AG04450 (cell line): ENCODE results near the gene ATG7. TPM values are rescaled to one million over a fixed set of nuclear protein-coding genes. Genes with fewer than 3 reads are reported as not detected.

Source experiments
- CTCF ChIA-PET: fragments of 300-600, 350-600 bp; formaldehyde crosslinking; extraction: SDS; loops from one replicate; lab custom pipeline; 2022; ENCODE audit warnings: antibody characterized with exemption, inconsistent platforms; lab: Charles Lee
- POLR2A ChIA-PET: fragments of 350-600 bp; formaldehyde crosslinking; extraction: SDS; loops from one replicate; lab custom pipeline; 2021; ENCODE audit warnings: antibody characterized with exemption, inconsistent platforms; lab: Yijun Ruan, JAX
- DNase-seq: peaks from one replicate; pipeline ENCODE4 v3.0.0-alpha.2; 2011; ENCODE audit warnings: low read depth, low spot score
- H3K27ac ChIP-seq: one replicate; pipeline ENCODE4 v1.5.1; 2012; ENCODE audit warnings: low read depth, low read length, control low read depth
- H3K27me3 ChIP-seq: one replicate; pipeline ENCODE4 v1.6.0; 2012; ENCODE audit warnings: low read length; ENCODE audit not compliant: control insufficient read depth, insufficient read depth
- H3K4me3 ChIP-seq: 2 replicates; pipeline ENCODE4 v1.5.1; 2011; ENCODE audit warnings: mild to moderate bottlenecking, low read depth, low read length, control low read depth
- H3K9me3 ChIP-seq: 2 replicates; pipeline ENCODE4 v1.5.1; 2012; ENCODE audit warnings: low read length; ENCODE audit not compliant: control insufficient read depth, insufficient read depth
- polyA plus RNA-seq: library from polyadenylated mRNA; depleted of rRNA; stranded (reverse); fragments of >200 nt; gene quantifications from 2 replicates; pipeline ENCODE4 v1.2.3, GENCODE V29; 2011
- TF ChIP-seq, protein P1 (sequence below): IDR thresholded peaks from 2 replicates; pipeline ENCODE4 v1.5.1; 2011; ENCODE audit warnings: low read depth, low read length, control low read depth, inconsistent platforms

Gene ATG7
- polyA plus RNA-seq, 1 experiment, result 51.7 TPM

DNA sequence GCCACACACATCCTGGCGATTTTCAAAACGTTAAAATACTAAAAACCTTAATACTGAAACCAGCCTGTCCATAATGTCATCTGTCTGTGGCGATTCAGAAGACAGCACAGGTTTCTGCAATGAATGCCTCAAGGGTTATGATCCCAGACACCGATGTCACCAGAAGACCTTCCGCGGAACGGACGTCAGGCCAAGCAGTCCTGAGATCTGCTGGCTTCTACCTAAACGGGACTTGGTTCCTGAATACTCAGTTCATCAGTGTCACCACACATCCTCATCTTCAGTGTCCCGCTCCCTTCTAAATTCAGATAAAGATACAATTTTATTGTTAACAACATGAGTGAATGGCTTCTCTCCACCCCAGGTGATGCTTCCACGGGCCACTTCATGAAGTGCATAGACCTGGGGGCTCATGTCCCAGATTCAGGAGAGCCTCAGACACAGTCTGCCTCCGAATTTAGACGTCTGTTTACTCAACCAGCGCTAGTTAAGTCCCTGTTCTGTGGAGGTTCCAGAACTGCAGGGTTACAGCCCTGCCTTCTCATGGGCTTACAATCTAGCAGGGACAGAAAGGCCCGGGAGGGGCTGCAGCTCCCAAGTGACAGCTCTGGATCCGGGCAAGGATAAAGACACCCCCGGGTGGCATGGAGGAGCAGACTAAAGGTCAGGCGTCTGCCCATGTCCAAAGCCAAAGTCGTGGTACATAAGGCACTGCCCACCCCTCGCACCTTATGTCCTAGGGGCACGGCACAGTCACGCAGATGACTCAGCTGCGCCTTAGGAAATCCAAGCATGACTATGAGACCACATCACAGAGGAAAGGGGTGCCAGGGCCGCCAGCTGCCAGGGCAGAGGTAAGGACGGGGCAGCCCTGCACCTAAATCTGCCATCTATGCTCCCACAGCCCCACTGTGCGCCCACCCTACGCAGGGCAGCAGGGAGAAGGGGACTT lies 295.6 kb downstream of the ATG7 start:
- POLR2A ChIA-PET, result interaction anchor here (0.7 to 2.5 kb wide), 8 partner anchors 10 to 1736 kb away, joined by 3 to 11 read pairs (median 6); partner anchors contain the start of gene VGLL4
- CTCF ChIA-PET, result interaction anchor here (0.7 to 0.8 kb wide), 2 partner anchors 76 to 83 kb away, joined by 3 to 4 read pairs; no protein-coding TSS in a partner anchor
- peak overlapping the region; percentile 58 for H3K4me3 ChIP-seq
- no peaks in the 10 kb centered on the region; the same call in 1 of the 2 replicates for H3K9me3 ChIP-seq
- peak overlapping the region; percentile 100 for H3K27ac ChIP-seq
- no peak for DNase-seq
- TF ChIP-seq, protein P1, sequence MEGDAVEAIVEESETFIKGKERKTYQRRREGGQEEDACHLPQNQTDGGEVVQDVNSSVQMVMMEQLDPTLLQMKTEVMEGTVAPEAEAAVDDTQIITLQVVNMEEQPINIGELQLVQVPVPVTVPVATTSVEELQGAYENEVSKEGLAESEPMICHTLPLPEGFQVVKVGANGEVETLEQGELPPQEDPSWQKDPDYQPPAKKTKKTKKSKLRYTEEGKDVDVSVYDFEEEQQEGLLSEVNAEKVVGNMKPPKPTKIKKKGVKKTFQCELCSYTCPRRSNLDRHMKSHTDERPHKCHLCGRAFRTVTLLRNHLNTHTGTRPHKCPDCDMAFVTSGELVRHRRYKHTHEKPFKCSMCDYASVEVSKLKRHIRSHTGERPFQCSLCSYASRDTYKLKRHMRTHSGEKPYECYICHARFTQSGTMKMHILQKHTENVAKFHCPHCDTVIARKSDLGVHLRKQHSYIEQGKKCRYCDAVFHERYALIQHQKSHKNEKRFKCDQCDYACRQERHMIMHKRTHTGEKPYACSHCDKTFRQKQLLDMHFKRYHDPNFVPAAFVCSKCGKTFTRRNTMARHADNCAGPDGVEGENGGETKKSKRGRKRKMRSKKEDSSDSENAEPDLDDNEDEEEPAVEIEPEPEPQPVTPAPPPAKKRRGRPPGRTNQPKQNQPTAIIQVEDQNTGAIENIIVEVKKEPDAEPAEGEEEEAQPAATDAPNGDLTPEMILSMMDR, result no peak
- H3K27me3 ChIP-seq, result no peaks in the 10 kb centered on the region

DNA sequence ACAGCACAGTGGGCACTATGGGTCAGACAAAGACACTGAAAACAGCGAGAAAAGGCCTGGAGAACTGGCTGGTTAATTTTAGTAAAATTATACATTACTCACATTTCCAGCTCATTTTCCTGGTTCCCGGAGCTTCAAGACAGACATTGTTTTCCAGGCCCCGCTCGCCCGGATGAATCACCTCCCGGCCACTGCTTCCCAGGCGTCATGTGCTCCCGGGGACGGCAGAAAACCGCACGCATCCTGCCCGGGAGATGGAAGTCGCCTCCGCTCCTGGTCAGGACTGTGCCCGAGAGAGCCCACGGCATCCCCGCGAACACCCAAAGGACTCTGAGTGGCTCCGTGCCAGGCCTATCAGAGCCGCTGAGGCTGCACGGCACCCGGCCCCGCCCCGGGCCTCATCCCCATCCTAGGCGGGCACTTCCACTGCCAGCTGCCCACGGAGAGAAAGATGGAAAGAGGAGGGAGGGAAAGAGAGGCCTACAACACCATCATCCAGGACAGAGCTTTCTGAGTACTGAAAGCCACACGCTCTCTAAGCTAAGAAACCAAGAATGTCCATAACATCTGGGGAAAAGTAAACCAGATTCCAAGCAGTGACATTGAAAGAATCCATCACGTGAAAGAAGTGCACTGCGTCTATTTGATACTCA lies 296.4 kb downstream of the ATG7 start:
- CTCF ChIA-PET, result interaction anchor here (0.7 to 0.8 kb wide), 2 partner anchors 76 to 83 kb away, joined by 3 to 4 read pairs; no protein-coding TSS in a partner anchor
- DNase-seq, result peak; percentile 75
- Histone ChIP-seq H3K9me3 (no peaks in the 10 kb centered on the region; the same call in 1 of the 2 replicates), H3K27me3 (no peaks in the 10 kb centered on the region), H3K27ac (peak overlapping the region; percentile 100), H3K4me3 (peak overlapping the region; percentile 58)
- POLR2A ChIA-PET, result interaction anchor here (0.7 to 2.5 kb wide), 8 partner anchors 11 to 1737 kb away, joined by 3 to 11 read pairs (median 6); partner anchors contain the start of gene VGLL4
- TF ChIP-seq, protein P1, result no peak

DNA sequence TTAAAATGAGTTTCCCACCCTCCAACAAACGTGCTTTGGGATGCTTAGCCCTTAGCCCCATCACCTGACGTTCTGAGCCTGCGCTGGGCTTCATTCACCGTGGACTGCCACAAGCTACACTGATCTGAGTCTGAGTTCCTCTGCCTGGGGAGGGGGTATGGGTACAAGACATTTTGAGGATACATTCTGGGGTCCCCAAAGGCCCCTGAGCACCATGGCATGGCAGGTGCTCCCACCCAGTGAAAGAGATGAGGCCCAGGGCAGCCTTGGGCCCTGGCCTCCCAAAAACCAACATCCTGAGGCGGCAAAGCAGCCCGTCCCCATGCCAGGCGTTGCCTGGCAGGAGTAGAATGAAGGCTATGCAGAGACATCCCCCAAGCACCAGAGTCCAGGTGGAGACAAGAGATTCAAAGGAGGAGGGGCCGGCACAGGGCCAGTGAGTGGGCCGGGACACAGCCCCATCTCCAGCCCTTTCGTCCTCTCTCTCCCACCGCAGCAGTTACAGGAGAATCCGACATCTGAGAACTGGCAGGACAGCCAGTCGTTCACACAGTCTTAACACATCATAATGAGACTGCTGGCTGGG lies 297.1 kb downstream of the ATG7 start:
- ChIA-PET POLR2A (interaction anchor here (1.2 to 2.5 kb wide), 7 partner anchors 12 to 190 kb away, joined by 3 to 11 read pairs (median 7); partner anchors contain the start of gene VGLL4), CTCF (interaction anchor here (0.6 to 1.8 kb wide), 2 partner anchors 12 to 190 kb away, joined by 3 to 4 read pairs; no protein-coding TSS in a partner anchor)
- DNase-seq, result no peak
- no peaks in the 10 kb centered on the region for H3K27me3 ChIP-seq
- peak overlapping the region; percentile 100 for H3K27ac ChIP-seq
- H3K9me3 ChIP-seq, result no peaks in the 10 kb centered on the region; the same call in 1 of the 2 replicates
- no peak overlapping the region; the same call in 1 of the 2 replicates for H3K4me3 ChIP-seq
- TF ChIP-seq, protein P1, result no peak

DNA sequence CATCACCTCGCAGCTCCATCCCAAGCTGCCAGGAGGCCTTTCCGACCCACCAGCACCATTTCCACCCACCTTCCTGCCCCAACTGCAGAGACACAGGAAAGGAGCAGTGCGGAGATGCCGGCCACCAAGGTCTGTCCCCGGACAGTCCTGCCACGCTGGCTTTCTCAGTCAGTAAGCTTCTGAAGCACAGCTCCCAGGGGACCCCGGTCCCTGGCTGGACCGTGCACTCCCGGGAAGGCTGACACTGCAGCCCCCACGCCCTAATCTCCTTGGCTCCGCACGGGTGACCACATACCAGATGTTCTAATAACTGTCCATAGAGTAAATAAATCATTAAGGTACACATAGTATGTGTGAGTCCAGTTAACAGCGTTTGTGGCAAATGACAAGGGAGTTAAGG lies 298.1 kb downstream of the ATG7 start:
- ChIA-PET POLR2A (interaction anchor here (1.1 kb wide), 1 partner anchor 30 kb away, joined by 3 read pairs; no protein-coding TSS in a partner anchor), CTCF (interaction anchor here (1.6 to 1.8 kb wide), 2 partner anchors 81 to 191 kb away, joined by 4 to 5 read pairs; no protein-coding TSS in a partner anchor)
- Histone ChIP-seq H3K9me3 (no peaks in the 10 kb centered on the region), H3K4me3 (no peak overlapping the region), H3K27me3 (no peaks in the 10 kb centered on the region), H3K27ac (peak overlapping the region; percentile 100)
- TF ChIP-seq, protein P1, result no peak
- no peak for DNase-seq
